MV-4-11 (cell line): ENCODE measurements around the gene SLC39A11.
"Not testable (repeated sequence)": the region's sequence is repeated elsewhere in the genome, so short reads cannot be mapped to it uniquely, and the experiment has no call there.

Experiments
- DNase-seq: peaks from one replicate; lab custom pipeline; 2025; lab: John Stamatoyannopoulos, UW

Gene SLC39A11

GRCh38 chr17:72832306-72832705, 260.2 kb downstream of the SLC39A11 start:
- DNase-seq: no peak

GRCh38 chr17:72829883-72830282, 262.6 kb downstream of the SLC39A11 start:
- no peak for DNase-seq

DNA sequence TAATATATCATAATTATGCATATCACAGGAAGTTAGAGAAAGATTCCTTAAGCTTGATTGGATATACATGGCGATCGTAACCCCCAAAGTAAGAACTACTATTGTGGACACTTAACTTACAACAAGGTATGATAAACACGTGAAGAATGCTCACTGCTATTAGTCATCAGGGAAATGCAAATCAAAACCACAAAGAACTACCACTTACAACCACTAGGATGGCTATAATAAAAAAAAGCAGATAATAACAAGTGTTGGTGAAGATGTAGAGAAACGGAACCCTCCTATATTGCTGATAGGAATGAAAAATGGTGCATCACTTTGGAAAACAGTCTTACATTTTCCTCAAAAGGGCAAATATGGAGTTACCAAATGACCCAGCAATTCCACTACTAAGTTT, 265.9 kb downstream of the SLC39A11 start:
- DNase-seq: no peak

DNA sequence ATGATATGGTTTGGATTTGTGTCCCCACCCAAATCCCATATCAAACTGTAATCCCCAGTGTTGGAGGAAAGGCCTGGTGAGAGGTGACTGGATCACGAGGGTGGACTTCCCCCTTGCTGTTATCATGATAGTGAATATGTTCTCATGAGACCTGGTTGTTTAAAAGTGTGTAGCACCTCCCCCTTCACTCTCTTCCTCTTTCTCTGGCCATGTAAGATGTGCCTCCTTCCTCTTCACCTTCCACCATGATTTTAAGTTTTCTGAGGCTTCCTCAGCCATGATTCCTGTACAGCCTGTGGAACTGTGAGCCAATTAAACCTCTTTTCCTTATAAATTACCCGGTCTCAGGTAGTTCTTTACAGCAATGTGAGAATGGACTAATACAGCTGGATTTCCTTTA, 266.4 kb downstream of the SLC39A11 start:
- DNase-seq: not testable (repeated sequence)

GRCh38 chr17:72825218-72825617, 267.3 kb downstream of the SLC39A11 start:
- DNase-seq: no peak

DNA sequence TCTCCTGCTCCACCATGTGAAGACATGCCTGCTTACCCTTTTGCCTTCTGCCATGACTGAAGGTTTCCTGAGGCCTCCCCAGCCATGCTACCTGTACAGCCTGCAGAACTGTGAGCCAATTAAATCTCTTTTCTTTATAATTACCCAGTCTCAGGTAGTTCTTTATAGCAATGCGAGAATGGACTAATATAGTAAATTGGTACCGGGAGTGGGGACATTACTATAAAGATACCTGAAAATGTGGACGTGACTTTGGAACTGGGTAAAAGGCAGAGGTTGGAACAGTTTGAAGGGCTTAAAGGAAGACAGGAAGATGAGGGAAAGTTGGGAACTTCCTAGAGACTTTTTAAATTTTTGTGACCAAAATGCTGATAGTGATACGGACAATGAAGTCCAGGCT, 268.2 kb downstream of the SLC39A11 start:
- not testable (repeated sequence) for DNase-seq

- DNase-seq: no peak
Observed at GRCh38 chr17:72822358-72823023, 270.0 kb downstream of the SLC39A11 start.

- DNase-seq: no peak
Observed at GRCh38 chr17:72816406-72816805, 276.1 kb downstream of the SLC39A11 start.

DNA sequence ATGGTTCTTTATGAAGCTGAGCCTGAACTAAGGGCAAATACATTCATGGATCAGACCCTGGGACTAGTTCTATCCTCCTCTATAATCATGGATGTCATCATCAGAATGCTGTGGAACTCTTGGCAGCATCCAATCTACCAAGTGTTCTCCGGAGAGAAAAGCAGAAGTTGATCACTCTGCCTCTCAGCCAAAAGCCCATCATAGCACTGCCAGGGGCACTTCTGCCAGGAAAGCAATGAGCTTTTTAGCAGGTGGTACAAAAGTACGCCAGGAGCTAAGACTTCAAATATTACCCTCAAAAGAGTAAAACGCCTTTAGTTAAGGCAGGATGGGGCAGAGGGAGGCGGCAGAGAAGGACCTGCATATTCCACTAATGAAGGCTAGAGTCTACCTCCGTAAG, 279.0 kb downstream of the SLC39A11 start:
- no peak for DNase-seq

DNA sequence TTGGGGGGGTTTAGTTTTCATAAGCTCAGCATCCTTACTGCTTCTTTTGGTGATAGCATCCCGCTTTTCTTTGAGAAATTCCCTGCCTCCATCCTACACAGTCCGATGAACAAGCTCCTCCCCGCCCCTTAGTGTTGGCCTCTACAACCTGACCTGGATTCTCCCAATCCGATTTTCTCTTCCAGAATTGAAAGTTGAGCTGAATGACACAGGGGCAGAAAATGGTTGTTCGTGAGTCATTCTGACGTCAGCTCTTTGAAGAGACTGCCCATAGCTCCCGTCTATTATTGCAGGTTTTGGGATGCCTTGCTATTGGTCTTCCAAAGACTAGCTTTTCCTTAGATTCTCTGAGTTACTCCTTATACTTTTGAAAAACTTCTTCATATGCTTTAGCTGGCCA, 279.7 kb downstream of the SLC39A11 start:
- no peak for DNase-seq

- DNase-seq: peak; percentile 18
Observed at GRCh38 chr17:72811976-72812687, 280.4 kb downstream of the SLC39A11 start.

DNA sequence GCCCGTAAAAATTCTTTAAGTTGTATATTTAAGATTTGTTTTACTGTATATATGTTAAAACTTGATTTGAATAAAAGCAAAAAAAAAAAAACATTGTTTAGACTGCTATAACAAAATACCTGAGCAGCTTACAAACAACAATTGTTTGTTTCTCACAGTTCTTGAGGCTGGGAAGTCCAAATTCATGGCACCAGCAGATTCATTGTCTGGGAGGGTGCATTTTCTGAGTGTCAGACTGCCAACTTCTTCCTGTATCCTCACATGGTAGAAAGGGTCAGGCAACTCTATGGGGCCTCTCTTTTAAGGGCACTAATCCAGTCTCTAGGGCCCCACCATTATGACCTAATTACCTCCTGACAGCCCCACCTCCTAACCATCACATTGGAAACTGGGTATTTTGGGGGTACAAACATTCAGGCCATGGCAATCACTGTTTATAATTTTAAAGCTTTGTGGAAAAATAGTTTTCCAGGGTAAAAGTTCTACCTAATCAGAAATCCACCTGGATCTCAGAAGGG, 281.4 kb downstream of the SLC39A11 start:
- no peak for DNase-seq

- DNase-seq: no peak
Observed at GRCh38 chr17:72806011-72806410, 286.5 kb downstream of the SLC39A11 start.

- no peak for DNase-seq
Observed at GRCh38 chr17:72804949-72805707, 287.4 kb downstream of the SLC39A11 start.

- no peak for DNase-seq
Observed at GRCh38 chr17:72802726-72803125, 289.8 kb downstream of the SLC39A11 start.

- no peak for DNase-seq
Observed at GRCh38 chr17:72797142-72797541, 295.3 kb downstream of the SLC39A11 start.

- no peak for DNase-seq
Observed at GRCh38 chr17:72795941-72796340, 296.5 kb downstream of the SLC39A11 start.

DNA sequence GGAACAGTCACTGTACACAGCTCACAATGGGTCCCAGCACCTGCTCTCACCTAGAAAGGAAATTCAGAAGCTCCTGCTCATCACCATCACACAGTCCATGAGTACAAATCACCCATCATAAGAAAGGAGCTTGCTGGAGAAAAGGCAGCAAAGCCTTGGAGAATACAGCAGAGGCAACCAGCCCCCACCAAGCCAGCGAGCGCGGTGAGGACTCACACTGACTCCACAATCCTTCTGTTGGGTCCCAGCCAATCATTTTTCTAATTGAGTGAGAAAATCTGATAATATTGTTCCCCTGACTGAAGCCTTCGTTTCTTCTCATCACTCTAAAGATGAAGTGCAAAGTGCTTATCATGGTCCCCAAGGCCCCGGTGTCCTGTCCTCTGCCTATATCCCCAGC, 298.3 kb downstream of the SLC39A11 start:
- no peak for DNase-seq

DNA sequence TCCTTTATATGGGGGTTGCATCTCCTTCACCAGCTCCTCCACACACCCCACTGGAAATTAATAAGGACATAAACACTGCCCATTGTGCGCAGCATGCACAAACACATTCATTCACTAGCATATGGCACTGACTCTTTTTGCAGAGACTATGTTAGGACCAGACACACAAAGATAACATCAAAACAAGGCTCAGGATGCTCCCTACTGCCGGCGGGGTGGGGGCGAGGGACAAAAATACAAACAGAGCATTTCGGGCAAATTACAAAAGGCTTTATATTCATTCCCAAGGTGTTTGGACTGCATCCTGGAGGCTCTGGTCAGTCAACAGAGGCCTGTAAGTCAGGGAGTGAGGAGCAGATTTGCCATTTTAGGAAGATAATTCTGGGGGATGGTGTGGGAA, 299.7 kb downstream of the SLC39A11 start:
- no peak for DNase-seq

DNA sequence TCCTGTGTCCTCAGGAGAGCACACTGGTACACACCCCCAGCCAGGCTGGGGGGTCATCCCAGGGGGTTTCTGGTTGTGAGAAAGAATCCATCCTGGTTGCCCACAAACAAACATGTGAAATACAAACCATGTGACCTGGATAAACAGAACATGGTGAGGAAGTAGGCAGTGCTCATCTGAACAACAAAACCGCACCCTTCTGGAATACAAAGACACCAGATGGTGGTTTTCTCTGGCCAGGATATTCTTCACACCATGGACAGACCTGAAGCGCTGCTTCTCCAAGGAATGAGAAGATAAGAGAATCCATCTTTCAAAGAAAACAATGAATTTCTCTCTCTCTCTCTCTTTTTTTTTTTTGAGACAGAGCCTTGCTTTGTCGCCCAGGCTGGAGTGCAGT, 302.3 kb downstream of the SLC39A11 start:
- DNase-seq: no peak

DNA sequence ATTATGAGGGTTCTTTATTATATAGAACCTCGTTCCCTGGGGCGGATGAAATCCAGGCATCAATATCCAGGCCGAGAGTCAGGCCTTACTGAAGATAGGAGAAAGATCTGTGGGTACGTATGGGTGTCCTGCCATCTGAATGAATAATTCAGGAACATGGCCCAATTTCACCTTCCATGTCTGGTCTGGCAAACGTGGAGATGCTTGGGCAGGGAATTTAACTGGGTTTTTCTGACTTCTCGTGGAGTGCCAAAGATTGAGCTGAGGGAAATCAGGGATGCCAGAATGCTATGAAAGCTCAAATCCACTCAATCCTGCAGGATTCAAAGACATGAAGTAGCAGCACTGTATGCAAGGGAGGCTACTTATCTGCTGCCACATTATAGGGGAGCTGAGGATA, 302.8 kb downstream of the SLC39A11 start:
- DNase-seq: no peak

DNA sequence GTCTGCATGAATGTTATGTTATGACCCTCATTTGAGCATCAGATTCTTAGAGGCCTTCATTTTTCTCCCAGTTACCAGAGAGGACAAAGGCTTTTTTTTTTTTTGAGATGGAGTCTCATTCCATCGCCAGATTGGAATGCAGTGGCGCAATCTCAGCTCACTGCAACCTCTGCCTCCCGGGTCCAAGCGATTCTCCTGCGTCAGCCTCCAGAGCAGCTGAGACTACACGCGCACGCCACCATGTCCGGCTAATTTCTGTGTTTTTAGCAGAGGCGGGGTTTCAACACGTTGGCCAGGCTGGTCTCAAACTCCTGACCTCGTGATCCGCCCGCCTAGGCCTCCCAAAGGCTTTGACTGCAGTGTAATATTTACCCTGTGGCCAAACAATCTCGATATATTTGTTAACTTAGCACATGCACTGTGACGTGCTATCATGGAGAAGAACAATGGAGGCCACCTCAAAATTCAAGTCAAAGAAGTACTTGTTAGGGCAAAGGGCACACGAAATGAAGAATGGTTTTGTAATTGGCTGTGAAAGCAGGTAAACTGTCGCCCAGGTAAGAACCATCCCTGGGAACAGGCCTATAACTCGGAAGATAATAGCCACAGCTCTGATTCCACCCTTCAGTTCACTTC, 303.4 kb downstream of the SLC39A11 start:
- no peak for DNase-seq
